Suppressor macrophage (primary cell): ENCODE measurements around the gene PDGFA.
A peak's percentile ranks its signal among the peaks of the same experiment; 100 is the strongest.

Experiments
- DNase-seq, 4 experiments: peaks; one replicate each; pipeline ENCODE4 v3.0.0-alpha.2; 2020 to 2022

Gene PDGFA

DNA sequence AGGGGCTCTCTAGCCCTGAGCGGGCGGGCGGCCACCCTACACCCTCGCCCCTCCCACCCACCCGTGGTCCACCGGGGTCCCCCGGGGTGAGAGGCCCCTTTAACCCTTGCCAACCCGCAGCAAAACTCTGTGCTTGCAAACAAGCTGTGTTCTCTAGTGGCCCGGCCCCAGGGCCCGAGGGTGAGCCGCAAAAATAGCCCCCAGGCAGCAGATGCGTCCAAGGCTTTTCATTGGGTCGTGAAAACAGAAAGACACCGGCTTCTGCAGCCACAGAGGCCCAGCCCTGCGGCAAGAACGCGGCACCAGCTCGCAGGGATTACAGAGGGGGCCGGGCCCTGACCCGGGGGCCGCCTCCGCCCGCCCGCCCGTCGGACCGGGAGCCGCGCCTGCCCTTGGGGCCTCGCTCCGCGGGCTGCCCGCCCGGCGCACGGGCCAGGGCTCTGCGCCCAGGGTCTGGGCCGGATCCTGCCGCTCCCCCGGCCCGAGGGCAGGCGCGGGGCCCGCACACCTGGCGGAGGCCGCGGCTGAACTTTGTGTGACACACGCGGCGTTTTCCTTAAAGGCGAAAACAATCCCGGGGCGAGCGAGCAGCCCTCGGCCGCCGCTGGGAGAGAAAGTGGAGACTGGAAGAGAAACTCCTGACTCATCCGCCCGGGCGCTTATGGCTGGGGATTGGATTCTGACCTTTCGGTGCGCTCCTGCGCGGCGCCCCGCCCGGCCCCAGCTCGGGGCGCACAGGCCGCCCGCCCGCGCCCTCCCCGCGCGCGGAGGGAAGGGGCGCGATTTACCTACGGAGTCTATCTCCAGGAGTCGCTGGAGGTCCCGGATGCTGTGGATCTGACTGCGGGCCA lies 2.8 kb downstream of the PDGFA start:
- peak; percentile 45 to 71 (median 63) for DNase-seq

DNA sequence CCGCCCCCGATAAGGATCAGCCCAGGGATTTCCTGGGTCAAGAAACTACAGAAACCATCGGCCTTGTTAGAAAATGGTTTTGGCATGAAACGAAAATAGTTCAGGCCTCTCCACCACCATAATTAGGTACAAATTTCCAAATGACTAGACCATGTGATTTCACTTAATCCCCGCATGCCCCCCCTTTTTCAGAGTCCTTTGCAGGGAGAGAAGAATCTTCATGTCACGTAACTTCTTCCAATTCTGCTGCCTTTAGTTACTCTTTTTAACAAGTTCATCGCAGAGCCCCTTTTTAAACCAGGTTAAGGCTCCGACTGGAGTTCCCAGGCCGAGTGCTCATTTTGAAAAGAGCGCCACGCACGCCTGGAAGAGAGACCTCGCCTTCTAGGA lies 3.4 kb downstream of the PDGFA start:
- DNase-seq, result no peak

DNA sequence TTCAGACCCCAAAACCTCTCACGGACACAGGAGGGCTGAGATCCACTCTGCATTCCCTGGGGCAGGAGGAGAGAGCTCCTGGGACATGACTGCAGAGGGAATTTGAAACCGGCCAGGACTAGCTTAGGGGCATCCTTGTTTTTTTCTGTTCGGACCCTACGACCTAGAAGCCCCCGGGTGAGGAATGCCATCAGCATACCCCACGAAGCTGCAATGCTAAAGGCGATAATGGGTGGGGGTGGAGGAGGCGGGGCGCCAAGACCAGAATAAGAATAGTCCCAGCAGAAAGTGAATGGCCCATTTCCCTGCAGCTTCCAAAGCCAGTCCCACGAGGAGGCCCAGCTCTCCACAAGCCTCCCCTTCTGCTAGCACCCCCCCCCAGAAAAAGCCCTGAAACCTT lies 4.0 kb downstream of the PDGFA start:
- DNase-seq, result no peak

DNA sequence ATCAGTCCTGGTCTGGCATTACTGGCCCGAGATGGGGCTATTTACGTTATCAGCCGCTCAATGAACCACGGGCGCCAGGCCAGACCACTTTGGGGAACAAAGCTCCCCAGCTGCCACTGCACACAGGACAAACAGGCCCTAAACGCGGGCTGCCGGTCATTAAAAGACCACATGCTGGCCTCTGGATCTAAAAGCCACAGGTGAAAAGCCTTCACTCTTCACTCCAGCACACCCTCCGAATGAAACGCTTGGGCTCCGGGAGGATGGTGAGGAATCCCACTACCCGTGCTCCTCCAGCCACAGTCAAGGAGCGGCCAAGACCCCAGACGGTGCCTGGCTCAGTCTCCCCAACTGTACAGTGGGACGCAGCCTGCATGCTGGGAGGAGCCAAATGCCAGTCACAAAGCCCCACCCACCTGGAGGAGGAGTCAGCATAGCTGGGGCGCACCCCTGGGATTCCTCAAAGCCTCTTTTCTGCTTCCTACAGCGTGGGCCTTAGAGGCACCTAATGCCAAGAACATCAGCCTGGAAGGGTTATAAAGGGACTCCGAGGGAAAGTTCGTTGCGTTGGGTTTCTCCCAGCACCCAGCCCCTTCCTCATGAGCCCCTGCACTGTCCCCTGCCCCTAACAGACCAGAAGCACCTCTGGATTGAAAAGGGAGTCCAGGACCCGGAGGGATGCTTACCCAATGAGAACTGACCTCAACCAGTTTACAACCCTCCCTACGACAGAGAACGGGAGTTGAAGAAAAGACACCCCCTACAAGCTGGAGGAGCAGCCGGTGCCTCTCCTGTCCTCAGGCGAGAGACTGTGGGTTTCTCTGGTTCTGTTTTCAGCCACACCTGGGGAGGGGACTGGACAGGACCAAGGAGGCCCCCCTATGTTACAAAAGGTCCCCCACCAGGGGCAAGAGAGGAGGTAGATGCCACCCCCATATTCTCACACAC lies 4.7 kb downstream of the PDGFA start:
- DNase-seq, result no peak

DNA sequence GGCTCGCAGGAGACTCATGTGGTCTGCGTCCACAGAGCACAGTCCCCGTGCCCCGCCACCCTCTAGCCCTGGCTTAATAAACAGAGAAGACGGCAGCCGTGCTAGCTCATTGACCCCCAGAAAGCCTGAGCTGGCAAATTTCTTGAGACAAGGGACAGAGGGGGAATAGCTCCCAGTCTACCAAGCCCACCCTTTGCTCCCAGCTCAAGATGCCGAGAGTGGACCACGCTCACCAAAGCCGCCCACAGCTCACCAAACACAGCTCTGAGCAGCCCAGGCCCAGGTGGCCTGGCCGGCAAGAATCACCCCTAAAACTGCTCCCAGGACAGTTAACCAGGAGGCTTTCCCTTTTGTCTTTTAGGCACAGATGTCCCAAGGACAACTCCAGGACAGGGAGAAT lies 5.4 kb downstream of the PDGFA start:
- no peak for DNase-seq

DNA sequence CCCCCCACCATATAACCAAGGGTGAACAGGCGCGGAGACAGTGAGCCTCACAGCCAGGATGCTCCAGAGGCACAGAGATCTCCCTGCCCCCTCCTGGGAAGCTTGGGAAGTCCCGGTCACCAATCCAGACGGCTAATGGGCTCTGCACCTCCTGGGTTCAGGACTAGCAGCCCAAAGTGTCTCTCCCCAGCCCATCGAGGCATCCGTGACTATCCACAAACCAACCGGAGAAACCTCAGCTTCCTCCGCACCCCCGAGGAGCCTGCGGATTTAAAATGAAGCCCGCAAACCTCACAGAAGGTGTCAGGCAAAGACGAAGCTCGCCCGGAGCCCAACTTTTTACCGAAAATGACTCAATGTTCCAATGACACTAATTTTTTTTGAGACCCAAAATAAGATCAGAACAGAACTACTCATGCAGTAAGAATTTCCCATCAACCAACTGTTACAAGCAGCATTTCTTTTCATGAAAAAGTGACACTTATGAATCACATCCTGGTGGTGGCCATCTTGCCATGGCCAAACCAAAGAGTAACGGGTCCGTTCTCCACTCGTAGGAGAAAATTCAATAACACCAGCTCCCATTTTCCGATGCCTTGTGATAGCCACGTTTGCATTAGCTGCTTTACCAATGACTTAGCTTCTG lies 6.0 kb downstream of the PDGFA start:
- DNase-seq, result no peak

DNA sequence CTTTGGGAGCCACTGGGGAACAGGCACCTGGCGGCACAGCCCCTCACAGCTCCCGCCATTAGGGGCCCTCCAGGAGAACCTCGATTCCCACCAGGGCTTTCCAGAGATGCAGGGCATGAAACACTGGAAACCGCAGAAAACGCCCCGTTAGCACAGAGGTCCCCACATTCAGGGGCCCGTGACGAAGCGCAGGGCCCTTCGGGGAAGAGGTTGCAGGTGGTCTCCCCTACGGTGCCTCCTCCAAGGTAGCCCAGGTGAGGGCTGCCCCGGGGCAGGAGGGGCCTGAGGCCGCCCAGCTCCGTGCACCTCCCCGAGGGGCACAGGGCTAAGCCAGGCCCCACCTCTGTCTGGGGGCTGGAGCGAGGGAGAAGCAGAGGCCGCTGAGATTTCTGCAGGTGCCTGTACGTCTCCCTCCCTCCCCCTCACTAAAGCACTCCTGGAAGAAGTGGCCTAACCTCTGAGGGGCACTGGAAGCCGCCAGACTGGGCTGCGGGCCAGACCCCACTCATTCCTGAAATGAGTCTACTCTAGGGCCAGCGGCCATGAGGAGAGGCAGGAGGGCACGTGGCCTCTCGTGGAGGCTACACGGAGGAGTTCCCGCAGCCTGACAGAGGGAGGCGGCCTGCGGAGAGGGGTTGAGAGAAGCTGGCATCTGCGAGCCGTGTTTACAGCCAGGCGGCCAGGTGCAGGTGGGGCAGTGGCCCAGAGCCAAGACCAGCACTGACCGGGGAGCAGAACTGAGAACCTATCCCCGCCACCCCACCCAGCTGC lies 6.9 kb downstream of the PDGFA start:
- no peak for DNase-seq

DNA sequence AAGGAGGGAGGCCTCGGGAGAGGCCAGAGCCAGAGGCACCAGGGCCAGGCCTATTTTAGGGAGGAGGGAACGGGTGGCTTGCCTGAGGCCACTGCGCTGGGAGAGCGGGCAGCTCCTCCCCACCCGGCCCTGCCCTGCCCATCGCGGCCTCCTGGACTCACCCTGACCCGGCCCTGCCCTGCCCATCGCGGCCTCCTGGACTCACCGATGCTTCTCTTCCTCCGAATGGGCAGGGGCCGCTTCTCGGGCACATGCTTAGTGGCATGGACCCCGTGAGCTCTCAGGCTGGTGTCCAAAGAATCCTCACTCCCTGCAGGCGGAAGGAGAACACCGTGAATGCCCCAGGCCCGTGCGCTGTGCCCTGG lies 7.5 kb downstream of the PDGFA start:
- no peak for DNase-seq

DNA sequence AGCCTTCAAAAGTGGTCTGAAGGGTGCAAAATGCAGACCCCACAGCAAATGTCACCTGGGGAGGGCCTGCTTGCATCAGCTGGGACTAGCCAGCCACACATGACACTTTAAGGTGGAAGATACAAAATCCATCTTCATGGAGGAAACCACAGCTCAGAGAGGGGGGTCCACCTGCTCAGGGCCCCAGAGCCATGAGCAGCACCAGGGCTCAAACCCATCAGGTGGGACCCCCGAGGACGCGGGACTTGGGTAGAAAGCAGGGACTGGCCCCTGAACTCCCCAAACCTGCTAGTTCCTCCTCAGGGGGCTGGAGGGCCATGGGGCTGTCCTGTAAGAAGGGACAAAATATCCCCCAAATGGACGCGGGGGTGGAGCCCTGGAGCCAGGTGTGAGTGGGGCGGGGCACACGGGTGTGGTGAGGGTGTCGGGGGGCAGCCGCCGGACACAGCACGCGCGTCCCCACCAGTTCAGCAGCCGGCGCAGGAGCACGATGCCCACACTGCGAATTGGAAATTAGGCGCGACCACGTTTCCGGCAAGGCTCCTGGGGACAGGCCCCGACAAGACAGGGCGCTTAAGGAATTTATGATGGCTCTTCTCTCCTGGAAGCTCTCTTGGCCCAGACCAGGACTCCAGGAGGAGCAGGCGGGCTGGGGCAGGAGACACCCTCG lies 8.0 kb downstream of the PDGFA start:
- DNase-seq, result no peak

DNA sequence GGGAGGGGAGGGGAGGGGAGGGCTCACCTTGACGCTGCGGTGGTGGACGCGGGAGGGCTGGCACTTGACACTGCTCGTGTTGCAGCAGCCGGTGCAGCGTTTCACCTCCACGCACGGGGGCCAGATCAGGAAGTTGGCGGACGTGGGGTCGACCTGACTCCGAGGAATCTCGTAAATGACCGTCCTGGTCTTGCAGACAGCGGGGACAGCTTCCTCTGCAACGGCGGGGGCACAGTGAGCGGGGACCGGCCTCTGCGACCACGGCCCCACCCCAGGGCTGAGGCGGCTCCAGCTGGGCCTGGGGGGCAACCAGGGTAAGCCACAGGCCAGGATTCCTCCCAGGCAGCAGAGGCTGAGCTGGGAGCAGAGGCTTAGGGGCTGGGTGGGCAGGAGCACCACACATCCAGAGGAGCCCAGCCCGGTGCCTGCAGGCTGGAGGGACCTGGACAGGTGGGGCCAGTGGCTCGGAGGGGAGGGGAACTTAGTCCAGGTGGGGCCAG lies 8.8 kb downstream of the PDGFA start:
- no peak for DNase-seq

DNA sequence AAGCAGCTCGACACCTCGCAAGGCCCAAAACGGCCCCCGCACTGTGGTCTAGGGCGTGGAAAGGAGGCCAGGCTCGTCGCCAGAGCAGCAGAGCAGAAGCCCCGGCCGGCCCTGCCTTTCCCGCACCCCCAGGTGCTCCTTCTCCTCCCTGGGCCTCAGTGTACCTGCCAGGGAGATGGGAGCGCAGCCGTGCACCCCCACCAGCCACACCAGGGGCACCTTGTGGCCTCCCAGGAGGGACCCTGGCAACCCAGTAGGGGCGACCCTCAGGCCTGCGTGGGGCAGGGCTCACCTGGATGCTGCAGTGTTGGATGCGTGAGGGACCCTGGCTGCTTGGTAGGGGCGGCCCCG lies 9.5 kb downstream of the PDGFA start:
- no peak for DNase-seq

DNA sequence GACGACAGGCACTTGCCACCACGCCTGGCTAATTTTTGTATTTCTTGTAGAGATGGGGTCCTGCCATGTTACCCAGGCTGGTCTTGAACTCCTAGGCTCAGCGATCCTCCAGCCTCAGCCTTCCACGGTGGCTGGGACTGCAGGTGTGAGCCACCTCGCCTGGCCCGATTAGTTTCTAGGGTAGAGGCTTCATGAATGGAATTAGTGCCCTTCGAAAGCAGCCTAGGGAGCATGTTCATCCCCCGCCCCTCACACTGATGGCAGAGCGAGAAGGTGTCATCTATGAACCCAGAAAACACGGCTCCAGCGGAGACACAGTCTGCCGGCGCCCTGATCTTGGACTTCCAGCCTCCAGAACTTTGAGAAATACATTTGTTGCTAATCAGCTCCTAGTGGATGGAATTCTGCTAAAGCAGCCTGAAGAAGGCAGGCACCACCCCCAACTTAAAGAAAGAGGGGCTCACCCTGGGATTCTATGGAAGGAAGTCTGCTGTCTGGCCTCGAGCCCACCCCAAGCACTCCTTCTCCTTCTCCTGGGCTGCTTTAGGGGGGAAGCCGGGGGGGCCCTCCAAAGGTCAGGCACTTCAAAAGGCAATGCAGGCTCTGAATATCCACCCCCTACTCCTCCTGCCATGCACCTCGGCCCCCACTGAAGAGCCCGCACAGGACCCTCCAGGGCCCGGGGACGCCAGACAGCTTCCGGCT lies 10.1 kb downstream of the PDGFA start:
- no peak for DNase-seq

DNA sequence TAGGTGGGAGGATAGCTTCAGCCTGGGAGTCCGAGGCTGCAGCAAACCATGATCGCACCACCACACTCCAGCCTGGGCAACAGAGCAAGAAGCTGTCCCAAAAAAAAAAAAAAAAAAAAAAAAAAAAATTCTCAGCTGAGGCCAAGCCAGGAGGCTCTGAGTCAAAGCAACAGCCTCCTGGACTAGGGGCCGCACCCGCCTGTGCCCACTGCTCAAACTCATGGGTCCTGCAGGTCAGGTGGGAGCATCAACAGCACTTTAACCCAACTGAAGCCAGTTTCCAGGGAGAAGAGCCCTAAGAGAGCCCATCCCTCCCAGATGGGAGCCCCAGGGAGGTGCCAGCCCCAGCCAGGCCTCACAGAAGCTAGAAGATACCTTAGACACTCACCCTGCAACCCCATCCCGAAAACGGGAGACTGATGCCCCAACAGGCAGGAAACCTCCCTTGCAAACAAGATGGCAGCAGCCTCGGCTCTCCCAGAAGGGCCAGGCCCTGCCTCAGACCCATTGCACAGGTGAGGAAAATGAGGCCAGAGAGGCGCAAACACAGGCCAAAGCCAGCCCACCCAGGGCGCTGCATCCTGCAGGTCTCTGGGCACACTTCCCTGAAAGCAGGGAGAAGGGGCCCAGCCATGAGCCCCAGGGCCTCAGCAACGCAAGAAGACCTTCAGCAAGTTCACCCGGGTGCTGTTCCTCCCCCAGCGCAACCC lies 11.0 kb downstream of the PDGFA start:
- no peak for DNase-seq

DNA sequence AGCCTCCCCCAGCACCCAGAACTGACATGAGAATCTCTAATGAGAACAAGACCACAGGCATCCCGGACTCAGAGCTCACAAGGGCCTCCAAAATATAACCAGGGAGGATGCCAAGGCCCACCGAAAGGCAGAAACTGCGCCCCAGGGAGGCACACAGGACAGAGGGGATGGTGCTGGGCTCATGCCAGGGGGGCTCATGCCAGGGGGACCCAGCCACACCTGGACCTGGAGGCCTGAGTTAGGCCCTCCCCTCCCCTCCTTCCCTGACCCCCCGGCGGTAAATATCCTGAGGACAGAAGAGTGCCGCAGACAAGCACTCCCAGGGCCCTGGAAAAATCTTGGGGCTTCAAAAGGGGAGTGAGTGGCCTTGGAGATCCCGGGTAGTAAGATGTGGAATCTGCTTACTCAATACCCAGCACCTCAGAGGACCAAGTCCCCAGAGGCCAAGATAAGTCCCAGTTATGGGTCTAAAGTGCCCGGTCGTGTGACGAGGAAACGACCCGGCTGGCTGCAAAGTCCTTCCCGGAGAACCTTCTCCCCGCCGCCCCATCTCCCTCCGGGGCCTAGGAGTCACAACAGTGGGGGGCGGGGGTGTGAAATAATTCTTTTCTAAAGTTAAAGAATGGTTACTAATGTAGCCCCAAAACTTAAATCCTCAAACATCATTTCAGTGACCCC lies 11.9 kb downstream of the PDGFA start:
- DNase-seq, result no peak

DNA sequence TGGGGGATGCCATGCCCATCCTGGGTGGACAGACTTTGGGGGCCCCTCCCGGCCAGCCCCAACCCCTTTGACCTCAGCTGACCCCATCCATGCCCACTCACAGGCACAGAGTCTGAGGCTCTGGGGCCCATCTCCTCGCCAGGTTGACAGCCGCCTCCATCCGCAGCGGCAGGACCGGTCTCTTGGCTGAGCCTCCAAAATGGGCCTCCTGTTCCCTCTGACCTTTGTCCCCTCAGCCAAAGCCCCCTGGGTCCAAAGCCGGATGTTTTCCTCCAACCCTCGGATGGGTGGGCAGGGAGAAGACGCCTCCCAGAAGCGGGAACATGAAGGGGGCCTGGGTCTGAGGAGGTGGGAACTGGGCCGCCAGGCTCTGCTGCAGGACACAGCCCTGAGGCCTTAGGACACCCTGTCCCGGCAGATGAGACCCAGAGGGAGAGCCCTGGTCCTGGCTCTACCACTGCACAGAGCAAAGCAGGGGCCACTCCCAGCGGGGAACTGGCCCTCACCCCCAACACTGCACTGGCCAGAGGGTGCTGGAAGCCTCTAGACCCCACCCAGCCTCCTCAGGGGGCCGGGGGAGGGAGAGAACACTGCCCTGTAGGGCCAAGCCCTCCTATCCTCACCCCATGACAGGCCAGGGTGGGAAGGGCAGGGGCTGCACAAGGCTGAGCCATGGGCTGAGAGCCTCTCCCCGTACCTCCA lies 12.6 kb downstream of the PDGFA start:
- no peak for DNase-seq

DNA sequence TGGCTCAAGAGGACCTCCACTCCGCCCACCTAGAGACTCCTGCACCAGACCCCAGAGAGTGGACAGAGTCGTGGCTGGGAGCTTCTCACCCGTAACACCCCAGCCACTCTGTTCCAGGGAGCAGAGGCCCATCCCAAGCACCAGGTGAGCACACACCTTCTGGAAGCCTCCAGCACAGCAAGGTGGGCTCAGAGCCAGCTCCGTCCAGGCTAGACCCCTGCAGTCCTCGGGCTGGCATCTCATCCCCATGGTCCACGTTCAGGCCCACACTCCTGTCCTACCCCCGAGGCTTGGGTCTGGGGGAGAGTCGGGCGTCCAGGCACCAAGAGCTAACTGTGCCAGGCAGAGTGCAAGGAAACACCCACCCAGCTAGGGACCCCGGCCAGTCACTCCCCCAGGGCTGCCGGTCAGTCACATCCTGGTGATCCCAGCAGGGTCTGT lies 13.2 kb downstream of the PDGFA start:
- DNase-seq, result no peak

DNA sequence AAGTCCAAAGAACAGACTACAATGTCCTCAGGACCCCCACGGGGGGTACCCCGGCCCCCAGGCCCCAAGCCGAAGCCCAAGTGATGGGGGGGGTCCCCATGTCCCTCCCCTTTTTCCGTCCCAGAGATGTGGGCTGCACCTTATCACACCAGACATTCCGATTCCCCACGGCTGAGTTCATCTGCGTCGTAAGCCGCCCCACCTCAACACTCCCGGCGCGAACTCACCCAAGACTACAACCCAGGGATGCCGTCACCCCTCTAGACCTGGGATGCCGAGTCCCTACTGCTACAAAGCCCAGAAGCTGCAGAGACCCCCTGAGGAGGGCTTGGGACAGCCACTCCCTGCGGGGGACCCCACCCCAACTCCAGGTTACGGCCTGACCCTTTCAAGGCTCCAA lies 14.5 kb downstream of the PDGFA start:
- no peak for DNase-seq

DNA sequence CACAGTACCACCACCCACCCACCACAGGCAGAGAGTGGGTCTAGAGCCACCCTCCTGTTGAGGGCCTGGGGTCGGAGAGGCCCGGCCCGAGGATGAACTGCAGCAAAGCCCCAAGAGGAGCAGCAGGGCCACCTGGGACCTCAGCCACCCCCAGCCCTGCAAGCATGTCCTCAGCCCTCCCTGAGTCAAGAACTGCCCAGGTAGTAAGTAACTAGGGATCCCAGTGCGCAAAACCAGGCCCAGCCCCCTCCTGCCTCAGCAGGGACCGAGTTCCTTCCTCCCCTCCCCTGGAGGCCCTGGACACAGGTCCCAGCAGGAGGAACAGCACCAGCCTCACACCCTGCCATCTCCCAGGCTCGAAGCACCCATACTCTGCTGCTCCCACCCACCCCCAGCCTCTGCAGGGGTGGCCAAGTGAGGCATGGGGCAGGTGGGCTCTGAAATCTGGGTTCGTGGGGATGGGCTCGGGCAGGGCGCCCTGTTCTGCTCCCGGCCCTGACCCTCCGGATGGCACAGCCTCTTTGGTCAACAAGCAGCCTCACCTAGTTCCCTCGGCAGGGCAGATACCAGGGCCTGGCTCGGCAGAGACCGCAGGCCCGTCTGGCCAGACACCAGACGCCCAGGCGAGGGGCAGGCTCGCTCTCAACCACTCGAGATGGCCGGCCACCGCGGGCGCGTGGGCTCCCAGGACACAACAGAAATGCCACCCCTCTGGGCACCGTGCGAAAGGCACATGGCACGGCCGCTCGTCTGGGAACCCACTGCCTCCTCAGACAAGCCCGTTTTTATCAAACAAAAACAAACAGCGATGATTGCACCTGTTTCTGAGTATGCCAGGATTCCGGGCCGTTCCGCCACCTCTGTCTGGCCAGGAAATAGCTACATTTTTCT lies 15.2 kb downstream of the PDGFA start:
- no peak for DNase-seq
